ENCODE data around the gene KIF19.

GRCh38 chr17:74359916-74360315 lies 33.9 kb downstream of the KIF19 start:
- TF ChIP-seq CTCF (IDR thresholded peaks at IDR 0.05) (no peak), ZFX (IDR thresholded peaks at IDR 0.05; ENCODE audit: borderline replicate concordance) (no peak)
